ENCODE results near the gene ALX3.

Gene ALX3

GRCh38 chr1:110087812-110088738 is 17.6 kb upstream of the ALX3 start:
- Histone ChIP-seq H3K27ac (ENCODE audit: low read depth, low read length) (no peak overlapping the region), H3K27me3 (ENCODE audit: low read length) (no peaks in the 10 kb centered on the region), H4K20me1 (ENCODE audit: low read depth, low read length) (no peaks in the 10 kb centered on the region), H3K4me3 (ENCODE audit: insufficient read depth, low read length, poor library complexity, severe bottlenecking) (no peak overlapping the region), H3F3A (ENCODE audit: insufficient read depth) (no peaks in the 10 kb centered on the region), H3K79me2 (ENCODE audit: insufficient read depth, low read length) (no peaks in the 10 kb centered on the region), H3K9me2 (replicated peaks; ENCODE audit: insufficient read depth, low read length) (no peaks in the 10 kb centered on the region), H3K4me2 (ENCODE audit: low read depth, low read length, poor library complexity, severe bottlenecking) (no peak overlapping the region), H3K9ac (ENCODE audit: low read length) (no peak overlapping the region), H2AFZ (ENCODE audit: low read depth, low read length, severe bottlenecking) (no peak overlapping the region), H3K9me3 (ENCODE audit: insufficient read depth, low read length) (no peaks in the 10 kb centered on the region), H3K36me3 (ENCODE audit: low read length) (no peaks in the 10 kb centered on the region)
- TF ChIP-seq EZH2phosphoT487 (conservative IDR thresholded peaks at IDR 0.05; ENCODE audit: low read length) (no peak), CTCF (IDR thresholded peaks at IDR 0.05; ENCODE audit: insufficient read depth, low read length, poor library complexity, severe bottlenecking) (peak; percentile 65)

DNA sequence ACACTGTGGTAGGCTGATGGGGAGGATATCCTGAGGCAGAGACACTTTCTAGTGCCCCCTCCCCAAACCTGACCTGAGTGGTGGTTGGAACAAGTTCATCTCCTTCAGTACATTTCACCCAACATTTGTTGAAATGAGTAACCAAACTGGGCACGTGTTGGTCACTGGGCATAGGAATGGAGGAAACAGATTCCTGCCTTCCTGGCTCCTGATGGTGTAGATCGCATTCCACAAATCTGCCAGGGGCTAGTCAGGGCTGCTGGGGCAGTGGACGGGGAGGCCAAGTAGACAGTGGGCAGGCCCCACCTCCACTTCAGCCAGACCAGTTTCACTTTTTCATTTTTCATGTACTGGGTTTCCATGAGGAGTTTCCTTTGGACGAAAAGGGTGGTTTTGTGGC is 16.5 kb upstream of the ALX3 start:
- Histone ChIP-seq H3K27ac (ENCODE audit: low read depth, low read length) (no peak overlapping the region), H2AFZ (ENCODE audit: low read depth, low read length, severe bottlenecking) (no peak overlapping the region), H3F3A (ENCODE audit: insufficient read depth) (no peaks in the 10 kb centered on the region), H3K79me2 (ENCODE audit: insufficient read depth, low read length) (no peaks in the 10 kb centered on the region), H3K4me2 (ENCODE audit: low read depth, low read length, poor library complexity, severe bottlenecking) (no peak overlapping the region), H3K36me3 (ENCODE audit: low read length) (no peaks in the 10 kb centered on the region), H3K9me2 (replicated peaks; ENCODE audit: insufficient read depth, low read length) (no peaks in the 10 kb centered on the region), H3K4me3 (ENCODE audit: insufficient read depth, low read length, poor library complexity, severe bottlenecking) (no peak overlapping the region), H3K27me3 (ENCODE audit: low read length) (no peaks in the 10 kb centered on the region), H4K20me1 (ENCODE audit: low read depth, low read length) (no peaks in the 10 kb centered on the region), H3K9ac (ENCODE audit: low read length) (no peak overlapping the region), H3K9me3 (ENCODE audit: insufficient read depth, low read length) (no peaks in the 10 kb centered on the region)
- no peak for TF ChIP-seq CTCF (IDR thresholded peaks at IDR 0.05; ENCODE audit: insufficient read depth, low read length, poor library complexity, severe bottlenecking)
- TF ChIP-seq EZH2phosphoT487 (conservative IDR thresholded peaks at IDR 0.05; ENCODE audit: low read length): no peak

- Histone ChIP-seq H3K36me3 (ENCODE audit: low read length) (no peaks in the 10 kb centered on the region), H3K4me2 (ENCODE audit: low read depth, low read length, poor library complexity, severe bottlenecking) (no peak overlapping the region), H3K27ac (ENCODE audit: low read depth, low read length) (no peak overlapping the region), H2AFZ (ENCODE audit: low read depth, low read length, severe bottlenecking) (no peak overlapping the region), H3K4me3 (ENCODE audit: insufficient read depth, low read length, poor library complexity, severe bottlenecking) (no peak overlapping the region), H3K27me3 (ENCODE audit: low read length) (no peaks in the 10 kb centered on the region), H3K79me2 (ENCODE audit: insufficient read depth, low read length) (no peaks in the 10 kb centered on the region), H4K20me1 (ENCODE audit: low read depth, low read length) (no peaks in the 10 kb centered on the region), H3K9me3 (ENCODE audit: insufficient read depth, low read length) (no peaks in the 10 kb centered on the region), H3K9me2 (replicated peaks; ENCODE audit: insufficient read depth, low read length) (no peaks in the 10 kb centered on the region), H3K9ac (ENCODE audit: low read length) (no peak overlapping the region), H3F3A (ENCODE audit: insufficient read depth) (no peaks in the 10 kb centered on the region)
- TF ChIP-seq CTCF (IDR thresholded peaks at IDR 0.05; ENCODE audit: insufficient read depth, low read length, poor library complexity, severe bottlenecking) (no peak), EZH2phosphoT487 (conservative IDR thresholded peaks at IDR 0.05; ENCODE audit: low read length) (no peak)
These were observed 15.2 kb upstream of the ALX3 start for GRCh38 chr1:110085671-110086070.

Data from SU-DHL-6 (cell line).